ENCODE measurements around the gene NKAIN4. TPM values are rescaled to one million over a fixed set of nuclear protein-coding genes. Genes with fewer than 3 reads are reported as not detected.

The NKAIN4 gene
- total and polyA plus RNA-seq, 4 donors = 0.05 TPM; not detected in 3

- no peak overlapping the region for H3K4me3 ChIP-seq (ENCODE audit: low read depth in 1 of 3, low read length in 3 of 3)
- no peaks in the 10 kb centered on the region for H3K36me3 ChIP-seq (ENCODE audit: control insufficient read depth in 4 of 4, insufficient read depth in 3 of 4, low read depth in 1 of 4, low read length in 3 of 4)
- no peak for DNase-seq (ENCODE audit: low spot score)
- WGBS = 87% methylated on average over 19 of the region's 19 CpGs
- H3K27ac ChIP-seq (ENCODE audit: low read depth in 1 of 2, low read length in 2 of 2) = no peak overlapping the region
- TF ChIP-seq RXRA (IDR thresholded peaks at IDR 0.05) = no peak
- TF ChIP-seq YY1 (IDR thresholded peaks at IDR 0.05) = no peak
- no peak for TF ChIP-seq TAF1 (conservative IDR thresholded peaks at IDR 0.05)
- TF ChIP-seq ZBTB33 (IDR thresholded peaks at IDR 0.05) = no peak
- TF ChIP-seq GABPA (IDR thresholded peaks at IDR 0.05 in 1 of 2, conservative IDR thresholded peaks at IDR 0.05 in 1 of 2) = no peak
- TF ChIP-seq HNF4A (conservative IDR thresholded peaks at IDR 0.05) = no peak
- TF ChIP-seq EGR1 (IDR thresholded peaks at IDR 0.05; ENCODE audit: low read depth in 2 of 2) = no peak
- TF ChIP-seq JUND (IDR thresholded peaks at IDR 0.05) = no peak
- no peak for TF ChIP-seq FOXA2 (IDR thresholded peaks at IDR 0.05)
- no peak for TF ChIP-seq HNF4G (IDR thresholded peaks at IDR 0.05)
- TF ChIP-seq, protein P1, sequence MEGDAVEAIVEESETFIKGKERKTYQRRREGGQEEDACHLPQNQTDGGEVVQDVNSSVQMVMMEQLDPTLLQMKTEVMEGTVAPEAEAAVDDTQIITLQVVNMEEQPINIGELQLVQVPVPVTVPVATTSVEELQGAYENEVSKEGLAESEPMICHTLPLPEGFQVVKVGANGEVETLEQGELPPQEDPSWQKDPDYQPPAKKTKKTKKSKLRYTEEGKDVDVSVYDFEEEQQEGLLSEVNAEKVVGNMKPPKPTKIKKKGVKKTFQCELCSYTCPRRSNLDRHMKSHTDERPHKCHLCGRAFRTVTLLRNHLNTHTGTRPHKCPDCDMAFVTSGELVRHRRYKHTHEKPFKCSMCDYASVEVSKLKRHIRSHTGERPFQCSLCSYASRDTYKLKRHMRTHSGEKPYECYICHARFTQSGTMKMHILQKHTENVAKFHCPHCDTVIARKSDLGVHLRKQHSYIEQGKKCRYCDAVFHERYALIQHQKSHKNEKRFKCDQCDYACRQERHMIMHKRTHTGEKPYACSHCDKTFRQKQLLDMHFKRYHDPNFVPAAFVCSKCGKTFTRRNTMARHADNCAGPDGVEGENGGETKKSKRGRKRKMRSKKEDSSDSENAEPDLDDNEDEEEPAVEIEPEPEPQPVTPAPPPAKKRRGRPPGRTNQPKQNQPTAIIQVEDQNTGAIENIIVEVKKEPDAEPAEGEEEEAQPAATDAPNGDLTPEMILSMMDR (IDR thresholded peaks at IDR 0.05; ENCODE audit: low read depth, low read length, missing input control) = no peak
- H3K9me3 ChIP-seq (ENCODE audit: control insufficient read depth in 4 of 4, low read length in 3 of 4) = no peaks in the 10 kb centered on the region
- no peak overlapping the region for H3K9ac ChIP-seq (ENCODE audit: low read depth in 1 of 2, low read length in 2 of 2)
- H3K27me3 ChIP-seq (ENCODE audit: control insufficient read depth in 4 of 4, insufficient read depth in 4 of 4, low read length in 3 of 4) = peaks cover 0 to 3% (median 1%) of the 10 kb centered on the region in 4 donors
- H3K4me1 ChIP-seq (ENCODE audit: control insufficient read depth in 4 of 4, insufficient read depth in 4 of 4, low read length in 3 of 4) = peaks cover 0 to 4% (median 1%) of the 10 kb centered on the region in 4 donors
Observed at GRCh38 chr20:63226042-63226943, 28.0 kb downstream of the NKAIN4 start.

- H3K27me3 ChIP-seq (ENCODE audit: control insufficient read depth in 4 of 4, insufficient read depth in 4 of 4, low read length in 3 of 4) = peaks cover 0 to 3% (median 0%) of the 10 kb centered on the region in 4 donors
- 55% methylated on average over 7 of the region's 7 CpGs for WGBS
Observed at GRCh38 chr20:63225082-63225454, 29.2 kb downstream of the NKAIN4 start.

More at GRCh38 chr20:63225082-63225454, 29.2 kb downstream of the NKAIN4 start:
- Histone ChIP-seq H3K27ac (ENCODE audit: low read depth in 1 of 2, low read length in 2 of 2) (no peak overlapping the region), H3K36me3 (ENCODE audit: control insufficient read depth in 4 of 4, insufficient read depth in 3 of 4, low read depth in 1 of 4, low read length in 3 of 4) (no peaks in the 10 kb centered on the region), H3K4me3 (ENCODE audit: low read depth in 1 of 3, low read length in 3 of 3) (no peak overlapping the region), H3K4me1 (ENCODE audit: control insufficient read depth in 4 of 4, insufficient read depth in 4 of 4, low read length in 3 of 4) (no peaks in the 10 kb centered on the region), H3K9ac (ENCODE audit: low read depth in 1 of 2, low read length in 2 of 2) (no peak overlapping the region), H3K9me3 (ENCODE audit: control insufficient read depth in 4 of 4, low read length in 3 of 4) (no peaks in the 10 kb centered on the region)
- no peak for TF ChIP-seq FOXA2 (IDR thresholded peaks at IDR 0.05)
- no peak for TF ChIP-seq JUND (IDR thresholded peaks at IDR 0.05)
- no peak for TF ChIP-seq EGR1 (IDR thresholded peaks at IDR 0.05; ENCODE audit: low read depth in 2 of 2)
- TF ChIP-seq NR2F2 (IDR thresholded peaks at IDR 0.05) = no peak
- no peak for TF ChIP-seq ATF3 (IDR thresholded peaks at IDR 0.05)
- no peak for TF ChIP-seq ZBTB33 (IDR thresholded peaks at IDR 0.05)
- no peak for TF ChIP-seq REST (IDR thresholded peaks at IDR 0.05)
- TF ChIP-seq, protein P1 (IDR thresholded peaks at IDR 0.05; ENCODE audit: low read depth, low read length, missing input control) = no peak
- no peak for TF ChIP-seq YY1 (IDR thresholded peaks at IDR 0.05)
- no peak for TF ChIP-seq HNF4A (conservative IDR thresholded peaks at IDR 0.05)
- TF ChIP-seq HNF4G (IDR thresholded peaks at IDR 0.05) = no peak
- TF ChIP-seq RAD21 (IDR thresholded peaks at IDR 0.05) = no peak
- no peak for TF ChIP-seq GABPA (IDR thresholded peaks at IDR 0.05 in 1 of 2, conservative IDR thresholded peaks at IDR 0.05 in 1 of 2)
- TF ChIP-seq SP1 (IDR thresholded peaks at IDR 0.05) = no peak
- no peak for TF ChIP-seq TAF1 (conservative IDR thresholded peaks at IDR 0.05)
- DNase-seq (ENCODE audit: low spot score) = no peak
